COR-L47 (cell line): ENCODE results near the gene RB1.
"Not testable (repeated sequence)": the region's sequence is repeated elsewhere in the genome, so short reads cannot be mapped to it uniquely, and the experiment has no call there.

Source experiments
- DNase-seq: peaks from one replicate; lab custom pipeline; 2025; lab: John Stamatoyannopoulos, UW

The RB1 gene

GRCh38 chr13:48410199-48410598 is 106.6 kb downstream of the RB1 start:
- no peak for DNase-seq

DNA sequence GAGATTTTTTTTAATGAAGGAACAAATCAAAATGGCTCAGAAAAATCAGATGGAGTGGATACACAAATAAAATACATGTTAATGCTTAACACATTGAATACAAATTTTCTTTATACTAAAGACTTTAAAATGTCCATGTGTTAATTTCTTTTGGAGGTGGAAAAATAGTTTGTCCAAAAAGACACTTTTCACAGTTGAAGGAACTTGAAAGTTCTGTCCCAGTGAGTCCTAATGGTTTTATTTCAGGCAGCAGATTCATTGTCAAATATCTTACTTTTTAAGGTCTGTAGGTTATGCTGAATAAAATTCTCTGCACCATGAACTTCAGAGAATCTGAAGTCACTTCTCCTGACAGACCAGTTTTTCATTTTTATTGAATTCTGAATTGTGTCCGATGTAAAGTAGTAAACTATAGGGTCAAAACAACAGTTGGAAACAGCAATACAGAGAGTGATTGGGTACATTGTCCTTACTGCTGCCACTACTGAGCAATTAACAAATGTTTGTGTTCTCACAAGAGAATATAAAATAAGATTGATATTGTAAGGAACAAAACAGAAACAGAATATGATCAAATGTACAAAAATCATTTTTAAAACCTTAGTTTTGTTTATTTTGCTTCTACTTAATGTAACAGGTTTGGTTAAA is 107.7 kb downstream of the RB1 start:
- no peak for DNase-seq

DNA sequence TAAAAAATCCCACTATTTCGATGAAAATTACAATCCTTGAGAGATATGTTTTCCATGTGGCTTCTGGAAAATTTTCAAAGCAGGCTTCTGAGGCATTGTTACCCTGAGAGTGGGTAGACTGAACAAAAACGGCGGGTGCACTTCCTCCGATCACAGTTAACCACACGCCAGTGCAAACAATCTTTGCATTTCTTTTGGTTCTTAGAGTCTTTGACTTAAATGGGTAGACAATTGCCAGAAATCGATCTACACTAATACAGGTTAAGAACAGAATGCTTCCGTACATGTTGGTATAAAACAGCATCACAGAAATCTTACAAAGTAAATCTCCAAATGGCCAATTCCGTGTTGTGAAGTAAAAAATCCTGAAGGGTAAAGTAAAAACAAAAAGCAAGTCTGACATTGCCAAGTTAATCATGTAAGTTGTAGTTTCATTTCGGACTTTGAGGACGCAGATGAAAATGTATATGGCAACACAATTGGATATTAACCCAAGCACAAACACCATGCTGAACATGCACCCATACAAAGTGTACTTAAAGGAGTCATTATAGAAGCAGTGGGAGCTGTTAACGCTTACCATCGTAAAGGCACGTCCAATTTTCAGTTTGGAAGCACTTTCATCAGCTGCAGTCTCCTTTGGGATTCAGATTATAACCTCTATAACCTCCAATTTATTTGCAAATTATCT is 108.4 kb downstream of the RB1 start:
- DNase-seq: no peak

- no peak for DNase-seq
These were observed 109.4 kb downstream of the RB1 start, which contains the start of gene LPAR6 for GRCh38 chr13:48412881-48413351. Gene LPAR6 (minus strand): TSS chr13:48413113. CDS start chr13:48412423, 690 bp downstream.

DNA sequence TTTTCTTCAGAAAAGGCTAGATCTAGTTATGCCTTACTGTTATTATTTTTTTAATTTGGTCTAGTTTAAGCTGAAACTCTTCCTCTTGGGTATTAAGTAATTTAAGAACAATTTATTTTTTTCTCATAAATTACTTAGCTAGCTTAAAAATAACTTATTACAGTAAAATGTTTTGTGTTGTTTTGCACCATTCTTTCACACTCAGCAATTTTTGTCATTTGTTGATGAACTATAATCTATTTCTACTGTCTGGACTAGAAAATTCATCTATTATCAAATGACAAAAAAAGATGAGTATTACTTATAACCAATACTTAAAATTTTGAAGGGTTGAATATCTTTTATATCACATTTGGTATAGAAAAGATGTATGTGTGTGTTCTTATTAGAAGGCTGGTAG is 111.0 kb downstream of the RB1 start:
- DNase-seq: no peak

- no peak for DNase-seq
These were observed 112.0 kb downstream of the RB1 start for GRCh38 chr13:48415516-48415915.

GRCh38 chr13:48422003-48422402 is 118.5 kb downstream of the RB1 start:
- DNase-seq: not testable (repeated sequence)

DNA sequence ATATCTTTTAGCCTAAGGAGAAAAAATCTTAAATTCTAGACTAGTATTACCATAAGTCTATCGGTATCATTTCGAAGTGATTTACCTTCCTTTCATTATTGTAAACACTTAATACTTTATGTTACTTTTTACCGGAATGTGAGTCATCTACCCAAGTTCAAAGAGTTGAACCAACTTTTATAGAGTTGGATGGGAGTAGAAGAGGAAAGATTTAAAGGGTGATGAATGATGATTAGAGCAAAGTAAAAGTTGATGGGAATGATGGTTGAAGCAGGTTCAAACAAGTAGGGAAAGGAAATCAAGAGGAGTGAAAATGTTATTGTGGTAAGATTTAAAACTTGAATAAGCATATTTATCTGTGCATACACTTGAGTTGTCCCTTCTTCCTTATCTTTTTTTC is 120.7 kb downstream of the RB1 start:
- DNase-seq: no peak

DNA sequence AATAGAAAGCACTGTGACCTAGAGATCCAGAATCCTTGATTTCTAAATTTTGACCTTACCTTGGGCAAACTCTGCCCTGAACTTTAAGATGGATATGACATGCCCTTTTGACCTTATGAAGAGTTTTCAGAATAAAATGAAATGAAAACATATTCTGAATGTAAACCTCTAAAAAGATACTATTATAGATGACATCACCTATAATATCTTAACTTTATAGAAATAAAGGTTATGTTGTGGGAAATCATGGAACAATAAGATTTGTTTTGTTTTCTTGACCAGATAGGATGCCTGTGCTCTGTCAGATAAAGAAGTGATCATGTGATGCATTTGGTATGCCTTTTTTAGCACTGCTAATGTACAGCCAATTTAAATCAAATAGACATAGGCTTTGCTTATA is 122.5 kb downstream of the RB1 start:
- DNase-seq: no peak

DNA sequence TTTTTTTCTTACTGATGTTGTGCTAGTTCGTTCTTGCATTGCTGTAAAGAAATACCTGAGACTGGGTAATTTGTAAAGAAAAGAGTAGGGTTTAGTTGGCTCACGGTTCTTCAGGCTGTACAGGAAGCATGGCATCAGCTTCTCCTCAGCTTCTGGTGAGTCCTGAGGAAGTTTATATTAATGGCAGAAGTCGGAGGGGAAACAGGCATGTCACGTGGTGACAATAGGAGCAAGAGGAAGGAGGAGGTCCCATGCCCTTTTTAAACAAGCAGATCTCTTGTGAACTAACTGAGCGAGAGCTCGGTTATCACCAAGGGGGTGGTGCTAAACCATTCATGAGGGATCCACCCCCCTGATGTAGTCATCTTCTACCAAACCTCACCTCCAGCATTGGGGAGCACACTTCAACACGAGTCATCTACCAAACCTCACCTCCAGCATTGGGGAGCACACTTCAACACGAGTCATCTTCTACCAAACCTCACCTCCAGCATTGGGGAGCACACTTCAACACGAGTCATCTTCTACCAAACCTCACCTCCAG is 123.3 kb downstream of the RB1 start:
- not testable (repeated sequence) for DNase-seq

DNA sequence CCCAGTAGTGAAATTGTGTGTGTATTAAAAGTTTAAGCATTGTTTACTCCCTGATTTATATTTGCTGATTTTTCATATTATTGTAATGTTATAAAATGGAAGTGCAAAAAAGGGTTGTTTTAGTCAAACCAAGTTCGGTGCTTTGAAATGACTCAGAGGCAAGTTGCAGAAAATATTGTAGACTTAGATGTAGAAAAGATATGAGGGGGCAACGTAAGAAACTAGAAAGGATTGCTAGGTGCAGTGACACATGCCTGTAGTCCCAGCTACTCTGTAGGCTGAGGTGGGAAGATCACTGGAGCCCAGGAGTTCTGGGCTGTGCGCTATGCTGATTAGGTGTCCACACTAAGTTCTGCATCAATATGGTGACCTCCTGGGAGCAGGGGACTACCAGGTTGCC is 125.5 kb downstream of the RB1 start:
- DNase-seq: no peak

GRCh38 chr13:48429886-48430285 is 126.3 kb downstream of the RB1 start:
- DNase-seq: no peak

GRCh38 chr13:48431431-48431830 is 127.9 kb downstream of the RB1 start:
- DNase-seq: no peak

DNA sequence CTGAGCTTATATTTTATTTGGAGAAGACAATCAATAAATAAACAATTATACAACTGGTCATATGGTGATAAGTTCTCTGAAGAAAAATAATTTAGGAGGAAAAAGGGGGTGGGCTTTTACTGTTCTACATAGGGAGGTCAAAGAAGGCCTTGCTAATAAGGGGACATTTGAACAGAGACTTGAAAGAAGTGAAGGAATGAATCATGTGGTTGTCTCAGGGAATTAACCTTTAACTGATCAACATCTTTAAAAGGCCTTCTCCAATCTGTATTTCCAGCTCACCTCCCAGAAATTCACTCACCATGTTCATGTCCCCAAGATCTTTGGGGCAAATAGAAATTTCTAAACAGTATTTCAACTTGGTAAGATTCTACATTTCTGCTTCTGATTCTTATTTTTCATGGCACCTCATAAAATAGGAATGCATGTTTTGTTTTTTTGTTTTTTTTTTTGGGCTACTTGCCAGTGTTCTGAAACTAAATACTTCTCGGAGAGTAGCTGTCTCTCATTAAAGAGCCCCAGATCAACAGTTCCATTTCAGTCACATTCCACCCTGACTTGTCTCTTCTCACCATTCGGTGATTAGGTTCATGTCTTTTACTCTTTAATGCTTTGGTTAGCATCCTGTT is 128.6 kb downstream of the RB1 start:
- DNase-seq: no peak

DNA sequence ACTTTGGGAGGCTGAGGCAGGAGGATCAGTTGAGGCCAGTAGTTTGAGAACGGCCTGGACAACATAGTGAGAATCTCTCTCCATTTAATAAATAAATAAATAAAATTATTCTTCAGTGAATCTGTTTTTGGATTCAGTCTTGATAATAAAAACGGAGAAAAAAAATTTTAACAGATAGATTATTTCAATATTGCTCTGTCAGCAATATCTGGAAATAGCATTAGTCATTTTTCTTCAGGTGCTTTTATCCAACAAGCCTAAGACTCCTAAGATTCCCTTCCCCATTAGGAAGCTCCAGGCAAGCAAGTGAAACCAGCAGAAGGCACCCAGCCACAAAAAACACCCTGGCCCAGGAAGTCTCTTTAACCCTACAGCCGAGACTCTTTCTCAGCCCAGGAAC is 130.6 kb downstream of the RB1 start:
- DNase-seq: no peak

GRCh38 chr13:48436661-48437288 is 133.2 kb downstream of the RB1 start:
- no peak for DNase-seq

- DNase-seq: no peak
These were observed 133.8 kb downstream of the RB1 start for GRCh38 chr13:48437371-48437770.

GRCh38 chr13:48443442-48444208 is 140.1 kb downstream of the RB1 start:
- no peak for DNase-seq

- DNase-seq: no peak
These were observed 142.9 kb downstream of the RB1 start for GRCh38 chr13:48446464-48446863.

- no peak for DNase-seq
These were observed 144.9 kb downstream of the RB1 start for GRCh38 chr13:48448285-48448958.

GRCh38 chr13:48448959-48449614 is 145.5 kb downstream of the RB1 start:
- DNase-seq: no peak
